HepG2 (cell line): ENCODE data around the gene TCFL5. TPM values are rescaled to one million over a fixed set of nuclear protein-coding genes. Genes with fewer than 3 reads are reported as not detected.
A peak's percentile ranks its signal among the peaks of the same experiment; 100 is the strongest.

ENCODE experiments used
- CEBPG ChIP-seq: IDR thresholded peaks from 2 replicates; pipeline ENCODE4 v1.6.1; 2016
- CENPBD1 ChIP-seq: sonication (generic); formaldehyde crosslinking; IDR thresholded peaks from 2 replicates; pipeline ENCODE4 v1.8.0; 2022; ENCODE audit warnings: missing genetic modification reagents, low read depth, mild to moderate bottlenecking, borderline replicate concordance
- HMG20A ChIP-seq: IDR thresholded peaks from 2 replicates; pipeline ENCODE4 v1.6.1; 2016; ENCODE audit warnings: borderline replicate concordance
- LRRFIP1 ChIP-seq: sonication (generic); formaldehyde crosslinking; conservative IDR thresholded peaks from 2 replicates; pipeline ENCODE4 v1.4.0; 2020; ENCODE audit warnings: missing genetic modification reagents
- NFYB ChIP-seq: sonication (generic); formaldehyde crosslinking; IDR thresholded peaks from 2 replicates; pipeline ENCODE4 v1.4.0; 2020; ENCODE audit warnings: missing genetic modification reagents
- NONO ChIP-seq, 2 experiments: fragments of 450-650 bp in 1 of 2; sonication (generic) in 1 of 2; formaldehyde crosslinking in 1 of 2; IDR thresholded peaks in 1 of 2; conservative IDR thresholded peaks in 1 of 2; 2 replicates each; pipeline versions ENCODE4 v1.6.1 to v1.8.0; 2017 to 2022; ENCODE audit warnings: mild to moderate bottlenecking in 1 of 2, missing genetic modification reagents in 1 of 2, moderate library complexity in 1 of 2
- SIX1 ChIP-seq: sonication (generic); formaldehyde crosslinking; IDR thresholded peaks from 2 replicates; pipeline ENCODE4 v1.4.0; 2020; ENCODE audit warnings: missing genetic modification reagents, borderline replicate concordance
- SMAD3 ChIP-seq: sonication (generic); formaldehyde crosslinking; IDR thresholded peaks from 2 replicates; pipeline ENCODE4 v1.4.0; 2020; ENCODE audit warnings: missing genetic modification reagents
- ZNF44 ChIP-seq: sonication (generic); formaldehyde crosslinking; IDR thresholded peaks from 2 replicates; pipeline ENCODE4 v1.5.1; 2020; ENCODE audit warnings: mild to moderate bottlenecking, missing genetic modification reagents
- ZNF546 ChIP-seq: sonication (generic); formaldehyde crosslinking; conservative IDR thresholded peaks from 2 replicates; pipeline ENCODE4 v1.8.1; 2023; ENCODE audit warnings: mild to moderate bottlenecking, missing genetic modification reagents
- ZNF569 ChIP-seq: sonication (generic); formaldehyde crosslinking; IDR thresholded peaks from 2 replicates; pipeline ENCODE4 v1.5.0; 2020; ENCODE audit warnings: mild to moderate bottlenecking, missing genetic modification reagents, moderate library complexity, borderline replicate concordance
- ZNF720 ChIP-seq: sonication (generic); formaldehyde crosslinking; IDR thresholded peaks from 2 replicates; pipeline ENCODE4 v1.4.0; 2020; ENCODE audit warnings: missing genetic modification reagents
- ZNF737 ChIP-seq: sonication (generic); formaldehyde crosslinking; IDR thresholded peaks from 2 replicates; pipeline ENCODE4 v1.5.0; 2020; ENCODE audit warnings: missing genetic modification reagents, mild to moderate bottlenecking, borderline replicate concordance
- ZNF782 ChIP-seq: sonication (generic); formaldehyde crosslinking; IDR thresholded peaks from 2 replicates; pipeline ENCODE4 v1.4.0; 2020; ENCODE audit warnings: missing genetic modification reagents, mild to moderate bottlenecking, borderline replicate concordance
- ZNF841 ChIP-seq: sonication (generic); formaldehyde crosslinking; IDR thresholded peaks from 2 replicates; pipeline ENCODE4 v1.8.1; 2023; ENCODE audit warnings: missing genetic modification reagents, borderline replicate concordance
- polyA plus RNA-seq, 8 experiments: library from polyadenylated mRNA; depleted of rRNA in 3 of 8; stranded (reverse) in 7 of 8; unstranded in 1 of 8; fragments of >200 nt; fragmentation: Illumina TruSeq in 4 of 8; extraction: Trizol in 4 of 8; gene quantifications; 2 replicates each; pipeline versions ENCODE4 v1.2.1 to v1.2.3, GENCODE V29; 2011 to 2016; ENCODE audit warnings: low read depth in 4 of 8, missing spikeins in 1 of 8, mixed read lengths in 1 of 8; ENCODE audit not compliant: insufficient read depth in 1 of 8
- total RNA-seq, 5 experiments: library from RNA; depleted of rRNA; stranded (reverse); fragments of >200 nt; fragmentation: Illumina TruSeq; extraction: Trizol; gene quantifications; 2 replicates each; pipeline ENCODE4 v1.2.3, GENCODE V29; 2016; ENCODE audit warnings: low read depth in 1 of 5
- TF ChIP-seq, protein P1 (sequence below): IDR thresholded peaks from 2 replicates; pipeline ENCODE4 v1.6.1; 2016; ENCODE audit warnings: mild to moderate bottlenecking
- TF ChIP-seq, protein P2 (sequence below): sonication (generic); formaldehyde crosslinking; IDR thresholded peaks from 2 replicates; pipeline ENCODE4 v1.4.0; 2020; ENCODE audit warnings: mild to moderate bottlenecking, missing genetic modification reagents, borderline replicate concordance
- TF ChIP-seq, protein P3 (sequence below): sonication (generic); formaldehyde crosslinking; IDR thresholded peaks from 2 replicates; pipeline ENCODE4 v1.8.1; 2023; ENCODE audit warnings: mild to moderate bottlenecking, missing genetic modification reagents

Gene TCFL5
- total and polyA plus RNA-seq, 2 of the 13 experiments (the other 11 are each of a cell fraction or from before 2014, with no cell fraction given) = 14.8 to 20.0 TPM

GRCh38 chr20:62822788-62823651 is 38.6 kb downstream of the TCFL5 start (continued):
- no peak for TF ChIP-seq ZNF720
- TF ChIP-seq ZNF569 = no peak
- no peak for TF ChIP-seq NFYB (CRISPR knock-in tag)
- peak; percentile 81; the same call in 1 of the 2 replicates for TF ChIP-seq SMAD3 (CRISPR knock-in tag)
- TF ChIP-seq, protein P1, sequence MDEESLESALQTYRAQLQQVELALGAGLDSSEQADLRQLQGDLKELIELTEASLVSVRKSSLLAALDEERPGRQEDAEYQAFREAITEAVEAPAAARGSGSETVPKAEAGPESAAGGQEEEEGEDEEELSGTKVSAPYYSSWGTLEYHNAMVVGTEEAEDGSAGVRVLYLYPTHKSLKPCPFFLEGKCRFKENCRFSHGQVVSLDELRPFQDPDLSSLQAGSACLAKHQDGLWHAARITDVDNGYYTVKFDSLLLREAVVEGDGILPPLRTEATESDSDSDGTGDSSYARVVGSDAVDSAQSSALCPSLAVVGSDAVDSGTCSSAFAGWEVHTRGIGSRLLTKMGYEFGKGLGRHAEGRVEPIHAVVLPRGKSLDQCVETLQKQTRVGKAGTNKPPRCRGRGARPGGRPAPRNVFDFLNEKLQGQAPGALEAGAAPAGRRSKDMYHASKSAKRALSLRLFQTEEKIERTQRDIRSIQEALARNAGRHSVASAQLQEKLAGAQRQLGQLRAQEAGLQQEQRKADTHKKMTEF (CRISPR knock-in tag) = peak; percentile 95
- TF ChIP-seq SIX1 (CRISPR knock-in tag) = peak; percentile 76
- TF ChIP-seq, protein P2, sequence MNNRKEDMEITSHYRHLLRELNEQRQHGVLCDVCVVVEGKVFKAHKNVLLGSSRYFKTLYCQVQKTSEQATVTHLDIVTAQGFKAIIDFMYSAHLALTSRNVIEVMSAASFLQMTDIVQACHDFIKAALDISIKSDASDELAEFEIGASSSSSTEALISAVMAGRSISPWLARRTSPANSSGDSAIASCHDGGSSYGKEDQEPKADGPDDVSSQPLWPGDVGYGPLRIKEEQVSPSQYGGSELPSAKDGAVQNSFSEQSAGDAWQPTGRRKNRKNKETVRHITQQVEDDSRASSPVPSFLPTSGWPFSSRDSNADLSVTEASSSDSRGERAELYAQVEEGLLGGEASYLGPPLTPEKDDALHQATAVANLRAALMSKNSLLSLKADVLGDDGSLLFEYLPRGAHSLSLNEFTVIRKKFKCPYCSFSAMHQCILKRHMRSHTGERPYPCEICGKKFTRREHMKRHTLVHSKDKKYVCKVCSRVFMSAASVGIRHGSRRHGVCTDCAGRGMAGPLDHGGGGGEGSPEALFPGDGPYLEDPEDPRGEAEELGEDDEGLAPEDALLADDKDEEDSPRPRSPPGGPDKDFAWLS = no peak
- TF ChIP-seq ZNF841 = no peak
- TF ChIP-seq, protein P3, sequence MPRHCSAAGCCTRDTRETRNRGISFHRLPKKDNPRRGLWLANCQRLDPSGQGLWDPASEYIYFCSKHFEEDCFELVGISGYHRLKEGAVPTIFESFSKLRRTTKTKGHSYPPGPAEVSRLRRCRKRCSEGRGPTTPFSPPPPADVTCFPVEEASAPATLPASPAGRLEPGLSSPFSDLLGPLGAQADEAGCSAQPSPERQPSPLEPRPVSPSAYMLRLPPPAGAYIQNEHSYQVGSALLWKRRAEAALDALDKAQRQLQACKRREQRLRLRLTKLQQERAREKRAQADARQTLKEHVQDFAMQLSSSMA = 0 out of 2 replicates have a peak, but pooled peaks have one; percentile 41
- TF ChIP-seq CEBPG = peak; percentile 81
- TF ChIP-seq ZNF546 (CRISPR knock-in tag) = 0 out of 2 replicates have a peak, but pooled peaks have one; percentile 23
- no peak for TF ChIP-seq ZNF737 (CRISPR knock-in tag)
- peak; percentile 70; the same call in 1 of the 2 replicates for TF ChIP-seq HMG20A (CRISPR knock-in tag)
- no peak for TF ChIP-seq CENPBD1
- no peak for TF ChIP-seq LRRFIP1 (CRISPR knock-in tag)
- TF ChIP-seq NONO (IDR thresholded peaks at IDR 0.05) = no peak
- peak; percentile 87 for TF ChIP-seq NONO (CRISPR knock-in tag; conservative IDR thresholded peaks at IDR 0.05)
- TF ChIP-seq ZNF782 (CRISPR knock-in tag) = 0 out of 2 replicates have a peak, but pooled peaks have one; percentile 83
- no peak for TF ChIP-seq ZNF44 (CRISPR knock-in tag)
